Measurements from ENCODE around the gene KITLG.
"Not testable (repeated sequence)": the region's sequence is repeated elsewhere in the genome, so short reads cannot be mapped to it uniquely, and the experiment has no call there.

The KITLG gene

DNA sequence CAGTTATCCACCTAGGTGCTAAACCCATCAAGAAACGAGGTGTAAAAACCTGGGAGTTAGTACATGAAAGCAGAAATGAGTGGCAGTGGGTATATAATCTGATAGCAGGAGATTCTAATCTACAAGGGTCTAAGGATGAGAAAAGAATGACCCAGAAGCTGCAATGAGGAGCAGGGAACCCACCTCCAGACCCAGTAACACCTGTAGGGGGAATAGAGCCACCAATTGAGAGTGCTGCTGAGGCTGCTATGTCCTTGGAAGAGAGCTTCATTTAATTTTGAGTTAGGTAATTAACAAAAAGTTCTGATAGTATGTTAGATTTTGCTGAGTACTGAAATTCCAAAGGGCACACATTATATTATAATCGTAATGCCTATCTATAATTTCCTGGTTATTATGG, 89.8 kb downstream of the KITLG start:
- ATAC-seq: no peak

DNA sequence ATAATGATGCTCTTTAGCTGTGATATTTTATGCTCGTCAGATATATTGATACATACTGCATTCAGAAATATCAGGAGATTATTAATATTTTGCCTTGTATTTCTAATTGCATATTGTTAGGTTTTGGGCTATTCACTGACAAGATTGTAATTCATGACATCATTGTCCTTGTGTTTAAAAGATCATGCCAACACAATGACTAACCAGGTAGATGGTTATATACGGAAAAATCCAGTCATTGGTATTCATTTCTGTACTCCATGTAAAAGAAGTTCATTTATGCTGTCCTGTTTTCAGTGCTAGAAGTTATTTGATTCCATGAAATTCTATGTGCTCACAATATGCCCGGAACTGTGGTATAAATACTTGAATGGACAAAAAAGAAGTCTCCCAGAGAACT, 107.5 kb downstream of the KITLG start:
- no peak for DNase-seq
- ATAC-seq: no peak

More for the DNA sequence above, 89.8 kb downstream of the KITLG start:
- no peak for DNase-seq

DNA sequence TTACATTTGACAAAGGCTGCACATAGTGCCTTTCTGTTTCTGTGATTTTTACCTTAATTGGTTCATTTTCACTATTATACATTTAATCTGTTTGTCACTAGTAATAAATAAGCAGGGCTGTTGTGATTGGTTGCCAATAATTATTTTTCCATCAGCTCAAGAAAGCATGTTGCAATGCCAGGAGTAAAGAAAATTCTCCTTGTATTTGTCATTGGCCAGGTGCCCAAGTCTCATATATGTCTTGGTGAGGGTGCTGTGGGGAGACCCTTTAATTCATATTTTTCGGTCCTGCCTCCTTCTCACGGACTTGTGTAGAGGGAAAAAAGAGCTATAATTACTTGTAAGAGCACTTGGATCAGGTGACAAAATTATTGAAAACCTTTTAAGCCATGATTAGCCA, 108.0 kb downstream of the KITLG start:
- ATAC-seq: no peak

DNA sequence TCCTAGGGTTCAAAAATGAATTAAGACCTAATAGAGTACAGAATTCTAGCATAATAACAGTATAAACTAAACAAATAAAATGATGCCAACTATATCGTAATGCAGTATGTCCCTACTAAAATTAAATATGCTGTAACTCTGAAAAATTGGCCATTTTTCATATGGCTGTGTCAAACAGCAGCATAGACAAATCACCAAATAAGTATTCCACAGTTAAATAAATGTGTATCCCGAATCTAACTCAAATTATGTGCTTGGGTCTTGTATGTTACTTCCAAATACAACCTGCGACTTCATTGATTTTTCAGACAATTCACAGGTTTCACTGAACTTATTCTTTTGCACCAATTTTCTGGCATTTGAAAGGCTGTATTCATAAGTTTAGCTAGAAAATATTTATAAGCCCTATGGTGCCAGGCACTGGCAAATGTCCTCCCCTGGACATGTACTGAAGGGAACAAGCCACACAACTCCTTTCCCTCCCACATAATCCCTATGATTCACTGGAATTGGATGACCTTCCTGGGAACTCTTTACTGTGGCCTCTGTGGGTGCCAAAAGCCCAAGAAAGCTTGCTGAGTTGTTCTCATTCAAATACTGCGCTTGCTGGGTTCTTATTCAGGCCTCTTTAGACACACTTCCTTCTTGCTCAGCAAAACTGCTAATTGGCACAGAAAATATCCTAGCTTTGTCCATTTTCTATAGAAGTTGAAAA, 108.8 kb downstream of the KITLG start:
- no peak for DNase-seq
- no peak for ATAC-seq

More for the DNA sequence above, 108.0 kb downstream of the KITLG start:
- no peak for DNase-seq

DNA sequence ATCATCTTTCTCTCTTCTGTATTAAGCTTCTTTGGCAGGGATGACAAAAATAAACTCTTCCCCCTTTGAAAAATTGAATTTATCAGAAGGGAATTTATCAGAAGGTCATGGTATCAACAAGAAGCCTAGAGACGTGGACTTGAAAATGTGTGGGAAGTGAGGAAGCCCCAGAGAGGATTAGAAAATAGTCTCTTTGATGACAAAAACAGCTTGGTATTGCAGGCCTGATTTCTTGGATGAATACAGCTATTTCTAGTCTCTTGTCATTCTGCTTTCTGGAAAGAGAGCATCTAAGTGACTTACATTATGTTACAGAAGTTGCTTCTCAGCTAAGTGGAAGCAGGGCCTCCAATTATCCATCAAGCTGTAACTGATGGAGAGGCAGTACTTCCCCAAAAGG, 111.1 kb downstream of the KITLG start:
- DNase-seq (no peak), ATAC-seq (no peak)

DNA sequence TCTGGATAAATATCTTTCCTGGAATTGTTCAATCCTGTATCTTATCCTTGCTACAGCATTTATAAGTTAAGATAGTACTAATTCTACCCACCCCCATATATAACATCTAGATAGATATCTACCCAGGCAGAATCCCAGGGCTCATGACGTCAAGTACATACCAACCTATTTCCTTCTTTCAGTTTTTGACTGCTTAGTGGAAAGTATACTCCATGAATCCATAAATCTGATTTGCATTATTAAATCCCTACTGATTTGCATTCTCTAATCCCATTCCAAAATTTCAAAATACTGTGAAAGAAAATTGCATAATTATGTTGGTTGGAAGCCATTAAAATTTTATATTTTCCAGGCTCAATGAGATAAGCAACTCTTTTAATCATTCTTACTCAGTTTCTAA, 111.7 kb downstream of the KITLG start:
- DNase-seq (no peak), ATAC-seq (no peak)

DNA sequence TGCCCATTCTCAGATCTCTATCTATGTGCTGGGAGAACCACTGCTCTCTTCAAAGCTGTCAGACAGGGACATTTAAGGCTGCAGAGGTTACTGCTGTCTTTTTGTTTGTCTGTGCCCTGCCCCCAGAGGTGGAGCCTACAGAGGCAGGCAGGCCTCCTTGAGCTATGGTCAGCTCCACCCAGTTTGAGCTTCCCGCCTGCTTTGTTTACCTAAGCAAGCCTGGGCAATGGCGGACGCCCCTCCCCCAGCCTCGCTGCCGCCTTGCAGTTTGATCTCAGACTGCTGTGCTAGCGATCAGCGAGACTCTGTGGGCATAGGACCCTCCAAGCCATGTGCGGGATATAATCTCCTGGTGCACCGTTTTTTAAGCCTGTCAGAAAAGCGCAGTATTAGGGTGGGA, 113.6 kb downstream of the KITLG start:
- ATAC-seq, DNase-seq: not testable (repeated sequence)

DNA sequence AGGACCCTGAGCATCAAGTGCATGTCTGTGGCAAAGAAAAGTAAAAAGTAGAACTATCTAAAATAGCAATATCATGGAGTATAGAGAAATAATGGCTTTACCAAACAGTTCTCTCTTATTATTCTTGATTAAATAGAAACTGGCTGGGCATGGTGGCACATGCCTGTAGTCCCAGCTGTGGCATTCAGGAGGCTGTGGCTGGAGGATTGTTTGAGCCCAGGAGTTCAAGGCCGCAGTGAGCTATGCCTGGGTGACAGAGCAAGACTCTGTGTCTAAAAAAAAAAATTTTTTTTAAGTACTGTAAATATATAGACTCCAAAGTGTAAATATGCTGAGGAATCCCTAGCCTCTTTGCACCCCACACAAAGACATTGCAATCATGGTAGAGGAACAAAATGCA, 121.9 kb downstream of the KITLG start:
- ATAC-seq: no peak

DNA sequence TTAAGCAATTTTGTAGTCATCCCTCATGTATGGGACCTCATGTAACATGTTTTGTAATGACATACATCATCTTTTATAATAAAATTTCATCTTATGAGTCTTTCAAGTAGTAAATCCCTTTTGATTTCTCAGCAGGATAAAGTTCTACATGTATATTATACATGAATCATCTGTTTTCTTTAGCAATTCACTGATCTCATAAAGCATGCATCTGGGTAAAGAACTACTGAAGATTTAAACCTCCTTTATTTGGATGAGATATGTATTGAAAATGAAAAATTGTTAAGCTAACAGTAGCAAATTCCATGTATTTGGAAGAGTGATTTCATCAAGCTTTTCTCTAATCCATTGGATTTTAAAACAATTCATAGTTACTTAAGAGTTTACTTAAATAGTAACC, 126.9 kb downstream of the KITLG start:
- ATAC-seq (no peak), DNase-seq (no peak)

More for the DNA sequence above, 121.9 kb downstream of the KITLG start:
- DNase-seq: no peak

DNA sequence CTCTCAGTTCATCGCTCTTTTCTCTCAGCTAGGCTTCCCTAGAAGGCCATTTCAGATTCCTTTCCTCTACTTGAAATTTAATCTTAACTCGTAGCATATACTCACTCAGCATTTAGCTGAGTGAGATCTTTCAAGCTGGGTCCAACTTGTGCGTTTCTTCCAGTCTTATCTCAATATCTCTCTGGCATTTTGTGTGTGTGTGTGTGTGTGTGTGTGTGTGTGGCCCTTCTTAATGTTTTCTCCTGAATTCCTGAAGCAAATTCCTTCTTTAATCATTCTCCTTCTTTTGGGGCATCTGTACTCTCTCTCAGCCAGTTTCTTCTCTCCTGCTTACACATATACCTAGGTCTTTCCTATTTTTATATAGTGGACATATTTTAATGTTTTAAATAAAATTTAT, 129.1 kb downstream of the KITLG start:
- ATAC-seq: no peak
- DNase-seq: no peak

DNA sequence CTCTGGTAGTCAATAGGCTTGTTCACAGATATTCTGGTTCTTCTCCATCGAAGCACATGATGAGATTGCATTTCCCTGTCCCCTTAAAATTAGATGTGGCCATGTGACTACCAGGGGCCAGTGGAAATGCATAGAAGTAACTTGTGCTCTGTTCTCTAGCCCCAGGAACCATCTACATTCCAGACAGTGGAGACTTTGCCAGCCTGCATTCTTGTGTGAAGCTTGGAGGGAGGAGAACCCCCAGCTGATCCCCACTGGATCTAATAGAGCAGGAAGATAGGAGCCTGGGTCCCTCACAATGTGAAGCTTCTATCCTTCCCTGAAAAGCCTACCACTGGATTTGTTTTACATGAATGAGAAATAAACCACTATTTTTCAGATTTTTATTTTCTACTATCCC, 130.1 kb downstream of the KITLG start:
- ATAC-seq (no peak), DNase-seq (no peak)

DNA sequence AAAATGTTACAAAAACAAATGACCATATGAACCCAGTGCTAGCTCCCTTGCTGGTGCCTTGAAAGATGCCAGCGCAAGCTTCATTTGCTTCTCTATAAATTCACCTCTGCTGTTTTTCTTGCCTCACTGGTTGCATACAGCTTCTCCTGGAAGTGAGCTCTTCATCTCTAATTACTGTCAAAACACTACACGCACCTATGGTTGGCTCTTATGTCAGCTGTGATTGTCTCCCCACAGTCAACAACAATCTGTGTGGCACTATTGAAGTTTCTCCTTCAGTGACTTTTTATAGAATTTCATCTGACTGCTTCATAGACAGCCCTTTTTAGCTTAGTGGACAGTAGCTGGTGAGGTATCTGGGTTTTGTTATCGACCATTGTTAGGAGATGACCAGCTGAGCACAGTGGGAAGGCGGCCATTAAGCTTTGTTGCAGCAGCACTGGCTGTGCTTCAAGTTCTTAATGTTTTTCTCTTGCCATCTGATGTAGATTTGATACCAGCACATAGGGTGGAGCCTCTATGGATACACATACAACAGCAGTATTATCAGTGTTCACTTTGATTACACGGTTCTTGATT, 131.8 kb downstream of the KITLG start:
- no peak for ATAC-seq
- DNase-seq: no peak

DNA sequence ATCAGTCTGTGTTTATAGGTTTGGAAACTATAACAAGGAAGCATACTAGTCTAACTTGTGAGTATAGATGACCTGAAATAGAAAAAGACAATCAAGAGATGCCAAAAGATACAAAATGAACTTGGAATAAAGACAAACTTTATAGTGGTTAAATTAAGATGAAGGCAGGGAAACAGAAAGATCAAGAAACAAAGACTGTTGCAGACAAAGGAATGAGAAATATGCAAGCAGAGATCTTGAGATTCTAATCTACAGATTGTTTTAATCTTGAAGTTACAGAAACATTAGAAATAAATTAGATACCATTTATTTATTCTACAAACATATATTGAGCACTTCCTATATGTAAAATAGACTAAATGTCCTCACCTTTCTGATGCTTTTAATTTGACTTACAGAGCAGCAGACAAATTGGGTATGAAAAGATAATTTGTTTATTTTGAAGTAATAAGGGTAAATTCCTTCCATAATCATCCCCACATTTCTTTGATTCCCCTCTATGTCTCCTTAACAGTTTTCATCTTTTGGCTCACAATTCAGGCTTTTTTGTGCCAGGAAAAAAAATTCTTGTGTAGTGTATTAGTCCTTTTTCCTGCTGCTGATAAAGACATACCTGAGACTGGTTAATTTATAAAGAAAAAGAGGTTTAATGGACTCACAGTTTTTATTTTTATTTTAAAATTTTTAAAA, 134.4 kb downstream of the KITLG start:
- DNase-seq (no peak), ATAC-seq (no peak)

DNA sequence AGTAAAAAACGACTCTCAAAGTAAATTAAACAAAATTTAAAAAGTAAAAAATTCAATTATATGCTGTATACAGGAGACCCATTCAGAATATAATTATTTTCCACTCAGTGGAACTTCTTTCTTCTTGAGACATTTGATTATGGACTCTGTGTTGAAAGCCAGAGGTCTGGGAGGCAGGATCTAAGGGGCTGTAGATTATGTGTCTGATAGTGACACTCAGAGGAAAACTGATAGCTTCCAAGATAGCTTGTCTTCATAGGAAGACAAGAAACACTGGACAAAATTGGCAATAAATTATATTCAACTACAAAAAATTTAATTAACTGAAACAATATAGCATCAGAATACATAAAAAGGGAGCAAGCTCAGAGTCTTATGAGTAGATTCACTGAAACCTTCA, 135.8 kb downstream of the KITLG start:
- ATAC-seq (no peak), DNase-seq (no peak)
